Glomerular visceral epithelial cell (primary cell): Measurements from ENCODE around the gene ZDHHC11.

Source experiments
- DNase-seq: peaks from one replicate; pipeline ENCODE4 v3.0.0-alpha.2; 2016; ENCODE audit errors: extremely low spot score

Gene ZDHHC11

GRCh38 chr5:746258-746761, 104.5 kb downstream of the ZDHHC11 start:
- DNase-seq, result no peak
